ENCODE results near the gene NFIA.

Gene NFIA

DNA sequence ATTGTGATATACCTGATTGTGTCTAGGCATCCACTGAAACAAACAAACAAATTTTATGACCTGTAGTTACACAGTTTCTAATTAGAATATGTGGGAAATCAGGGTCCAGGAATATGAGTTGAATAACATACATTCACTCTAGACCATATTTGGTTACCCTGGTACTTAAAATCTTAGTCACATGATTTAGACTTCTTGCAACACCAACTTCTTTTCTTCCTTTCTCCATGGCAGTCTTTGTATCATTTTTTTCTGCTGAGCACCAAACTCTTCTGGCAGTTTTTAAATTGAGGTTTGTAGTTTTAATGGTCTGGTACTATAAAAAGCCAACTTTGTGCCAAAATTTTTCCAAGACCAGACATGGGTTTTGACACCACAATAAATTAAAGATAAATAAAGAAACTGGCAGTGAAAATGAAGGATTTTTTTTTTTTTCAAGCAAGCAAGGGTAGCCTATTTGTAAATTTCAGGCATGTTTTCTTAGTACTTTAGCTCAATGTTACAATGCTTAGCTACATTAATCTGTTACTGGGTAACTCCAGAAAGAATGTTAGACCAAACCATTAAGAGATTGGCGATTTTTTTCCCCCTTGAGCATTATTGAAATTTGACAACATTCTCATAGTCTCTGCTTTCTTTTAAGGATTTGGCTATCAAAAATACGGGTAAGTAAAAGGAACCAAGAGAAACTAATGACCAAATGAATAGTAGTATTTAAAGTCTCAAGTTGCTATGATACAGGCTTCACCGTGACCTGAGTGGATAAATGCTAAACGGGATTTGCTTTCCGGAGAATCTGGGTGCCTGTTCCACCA lies 108.5 kb downstream of the NFIA start:
- TF ChIP-seq, protein P1, sequence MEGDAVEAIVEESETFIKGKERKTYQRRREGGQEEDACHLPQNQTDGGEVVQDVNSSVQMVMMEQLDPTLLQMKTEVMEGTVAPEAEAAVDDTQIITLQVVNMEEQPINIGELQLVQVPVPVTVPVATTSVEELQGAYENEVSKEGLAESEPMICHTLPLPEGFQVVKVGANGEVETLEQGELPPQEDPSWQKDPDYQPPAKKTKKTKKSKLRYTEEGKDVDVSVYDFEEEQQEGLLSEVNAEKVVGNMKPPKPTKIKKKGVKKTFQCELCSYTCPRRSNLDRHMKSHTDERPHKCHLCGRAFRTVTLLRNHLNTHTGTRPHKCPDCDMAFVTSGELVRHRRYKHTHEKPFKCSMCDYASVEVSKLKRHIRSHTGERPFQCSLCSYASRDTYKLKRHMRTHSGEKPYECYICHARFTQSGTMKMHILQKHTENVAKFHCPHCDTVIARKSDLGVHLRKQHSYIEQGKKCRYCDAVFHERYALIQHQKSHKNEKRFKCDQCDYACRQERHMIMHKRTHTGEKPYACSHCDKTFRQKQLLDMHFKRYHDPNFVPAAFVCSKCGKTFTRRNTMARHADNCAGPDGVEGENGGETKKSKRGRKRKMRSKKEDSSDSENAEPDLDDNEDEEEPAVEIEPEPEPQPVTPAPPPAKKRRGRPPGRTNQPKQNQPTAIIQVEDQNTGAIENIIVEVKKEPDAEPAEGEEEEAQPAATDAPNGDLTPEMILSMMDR (IDR thresholded peaks at IDR 0.05; ENCODE audit: poor library complexity, severe bottlenecking) = no peak
- Histone ChIP-seq H3K4me3 (ENCODE audit: severe bottlenecking) (no peak overlapping the region), H3K27me3 (ENCODE audit: insufficient read depth, poor library complexity, severe bottlenecking) (no peaks in the 10 kb centered on the region), H3K27ac (ENCODE audit: poor library complexity, severe bottlenecking) (no peak overlapping the region), H3K9me3 (ENCODE audit: severe bottlenecking) (peaks cover 2% of the 10 kb centered on the region), H3K36me3 (ENCODE audit: low read depth) (no peaks in the 10 kb centered on the region), H3K4me1 (ENCODE audit: insufficient read depth, poor library complexity, severe bottlenecking) (no peaks in the 10 kb centered on the region)
- DNase-seq (ENCODE audit: low spot score) (no peak), ATAC-seq (ENCODE audit: low read depth) (no peak)

GRCh38 chr1:61191433-61191720 lies 109.0 kb downstream of the NFIA start:
- Histone ChIP-seq H3K4me1 (ENCODE audit: insufficient read depth, poor library complexity, severe bottlenecking) (no peaks in the 10 kb centered on the region), H3K27ac (ENCODE audit: poor library complexity, severe bottlenecking) (no peak overlapping the region), H3K36me3 (ENCODE audit: low read depth) (no peaks in the 10 kb centered on the region), H3K4me3 (ENCODE audit: severe bottlenecking) (no peak overlapping the region), H3K9me3 (ENCODE audit: severe bottlenecking) (peaks cover 2% of the 10 kb centered on the region), H3K27me3 (ENCODE audit: insufficient read depth, poor library complexity, severe bottlenecking) (no peaks in the 10 kb centered on the region)
- DNase-seq (ENCODE audit: low spot score) = no peak
- no peak for ATAC-seq (ENCODE audit: low read depth)
- TF ChIP-seq, protein P1 (IDR thresholded peaks at IDR 0.05; ENCODE audit: poor library complexity, severe bottlenecking) = no peak

GRCh38 chr1:61192663-61193330 lies 110.4 kb downstream of the NFIA start:
- H3K27ac ChIP-seq (ENCODE audit: poor library complexity, severe bottlenecking) = no peak overlapping the region

DNA sequence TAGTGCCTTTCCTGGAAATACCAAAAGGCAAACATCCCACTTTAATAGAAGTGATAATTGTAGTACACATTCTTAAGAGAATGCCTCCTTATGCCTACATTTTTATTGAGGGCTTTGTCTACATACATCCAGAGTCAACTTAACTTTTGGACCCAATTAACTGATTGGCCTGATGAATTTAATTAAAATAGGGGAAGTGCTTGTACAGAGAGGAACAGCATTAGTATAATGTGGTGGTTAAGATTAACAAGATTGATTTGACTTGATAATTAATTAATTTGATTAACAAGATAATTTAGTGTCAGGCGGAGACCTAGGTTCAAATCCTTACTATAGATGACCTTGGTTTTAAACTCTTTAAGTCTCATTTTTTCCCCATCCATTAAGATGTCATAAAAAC lies 111.4 kb downstream of the NFIA start:
- H3K4me3 ChIP-seq (ENCODE audit: severe bottlenecking) = no peak overlapping the region
- no peak overlapping the region for H3K27ac ChIP-seq (ENCODE audit: poor library complexity, severe bottlenecking)
- no peaks in the 10 kb centered on the region for H3K36me3 ChIP-seq (ENCODE audit: low read depth)
- peaks cover 2% of the 10 kb centered on the region for H3K9me3 ChIP-seq (ENCODE audit: severe bottlenecking)
- H3K4me1 ChIP-seq (ENCODE audit: insufficient read depth, poor library complexity, severe bottlenecking) = no peaks in the 10 kb centered on the region
- DNase-seq (ENCODE audit: low spot score) (no peak), ATAC-seq (ENCODE audit: low read depth) (no peak)
- TF ChIP-seq, protein P1 (IDR thresholded peaks at IDR 0.05; ENCODE audit: poor library complexity, severe bottlenecking) = no peak
- no peaks in the 10 kb centered on the region for H3K27me3 ChIP-seq (ENCODE audit: insufficient read depth, poor library complexity, severe bottlenecking)

More at GRCh38 chr1:61192663-61193330, 110.4 kb downstream of the NFIA start:
- ATAC-seq (ENCODE audit: low read depth) = no peak
- H3K4me1 ChIP-seq (ENCODE audit: insufficient read depth, poor library complexity, severe bottlenecking) = no peaks in the 10 kb centered on the region
- no peaks in the 10 kb centered on the region for H3K36me3 ChIP-seq (ENCODE audit: low read depth)
- no peaks in the 10 kb centered on the region for H3K27me3 ChIP-seq (ENCODE audit: insufficient read depth, poor library complexity, severe bottlenecking)
- DNase-seq (ENCODE audit: low spot score) = no peak
- H3K9me3 ChIP-seq (ENCODE audit: severe bottlenecking) = peaks cover 2% of the 10 kb centered on the region
- TF ChIP-seq, protein P1 (IDR thresholded peaks at IDR 0.05; ENCODE audit: poor library complexity, severe bottlenecking) = no peak
- H3K4me3 ChIP-seq (ENCODE audit: severe bottlenecking) = no peak overlapping the region

DNA sequence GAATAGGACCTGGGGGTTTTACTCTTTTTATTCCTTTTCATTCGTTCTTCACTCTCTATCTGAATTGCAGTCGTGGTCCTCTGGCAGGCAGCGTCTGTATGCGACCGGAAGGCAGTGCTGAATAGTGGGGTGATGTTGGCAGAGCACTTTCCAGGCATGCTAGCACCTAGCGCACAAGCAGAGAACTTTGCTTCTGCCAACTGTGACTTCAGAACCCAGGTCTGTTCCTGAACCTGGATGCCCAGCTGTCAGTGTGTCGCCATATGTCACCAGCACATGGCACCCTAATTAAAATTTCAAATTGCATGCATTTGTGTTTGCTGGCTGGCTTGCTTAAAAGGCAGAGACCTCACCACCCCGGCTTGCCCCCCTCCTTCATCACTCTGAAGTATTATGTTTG lies 116.2 kb downstream of the NFIA start:
- ATAC-seq (ENCODE audit: low read depth) (no peak), DNase-seq (ENCODE audit: low spot score) (no peak)
- peaks cover 2% of the 10 kb centered on the region for H3K9me3 ChIP-seq (ENCODE audit: severe bottlenecking)

More for the DNA sequence above, 116.2 kb downstream of the NFIA start:
- Histone ChIP-seq H3K4me3 (ENCODE audit: severe bottlenecking) (no peak overlapping the region), H3K27ac (ENCODE audit: poor library complexity, severe bottlenecking) (no peak overlapping the region), H3K36me3 (ENCODE audit: low read depth) (no peaks in the 10 kb centered on the region), H3K27me3 (ENCODE audit: insufficient read depth, poor library complexity, severe bottlenecking) (no peaks in the 10 kb centered on the region), H3K4me1 (ENCODE audit: insufficient read depth, poor library complexity, severe bottlenecking) (peaks cover 8% of the 10 kb centered on the region)
- TF ChIP-seq, protein P1 (IDR thresholded peaks at IDR 0.05; ENCODE audit: poor library complexity, severe bottlenecking) = no peak

Measured in RWPE2 (cell line).